NB4 (cell line): ENCODE data around the gene MDGA2.

Experiments used
- CTCF ChIP-seq: IDR thresholded peaks from one replicate; pipeline ENCODE4 v1.5.1; 2012; ENCODE audit warnings: low read depth, low read length
- MAX ChIP-seq: IDR thresholded peaks from 2 replicates; pipeline ENCODE4 v1.6.1; 2011; ENCODE audit warnings: low read depth, low read length
- MYC ChIP-seq: IDR thresholded peaks from 2 replicates; pipeline ENCODE4 v1.6.1; 2011; ENCODE audit warnings: low read depth, low read length
- POLR2A ChIP-seq: IDR thresholded peaks from 2 replicates; pipeline ENCODE4 v1.6.1; 2011; ENCODE audit warnings: mild to moderate bottlenecking; ENCODE audit not compliant: insufficient read length; ENCODE audit errors: extremely low read depth

DNA sequence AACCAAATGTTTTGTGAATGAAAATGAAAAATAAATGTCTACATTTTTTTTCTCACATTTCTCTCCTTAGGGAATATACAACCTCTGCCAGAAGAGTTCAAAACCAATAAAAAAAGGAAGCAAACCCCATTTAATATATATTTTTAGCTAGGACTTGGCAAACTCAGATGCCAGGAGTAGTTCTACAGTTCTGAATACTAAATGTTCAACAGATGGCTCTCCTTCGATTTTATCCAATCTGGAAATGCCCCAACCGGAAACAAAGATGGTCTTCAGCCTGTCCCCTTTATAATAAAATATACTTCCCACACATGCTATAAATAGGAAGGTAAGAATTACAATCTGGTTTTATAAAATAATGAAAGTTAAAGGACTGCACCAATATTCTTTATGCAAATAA, 330.4 kb downstream of the MDGA2 start:
- no peak for TF ChIP-seq CTCF
- TF ChIP-seq POLR2A, result no peak
- no peak for TF ChIP-seq MAX
- no peak for TF ChIP-seq MYC
